HepG2 (cell line): ENCODE data around the gene EPB41. TPM values are rescaled to one million over a fixed set of nuclear protein-coding genes. Genes with fewer than 3 reads are reported as not detected.

Experiments used
- ADNP ChIP-seq: sonication (generic); formaldehyde crosslinking; IDR thresholded peaks from 2 replicates; pipeline ENCODE4 v1.4.0; 2020; ENCODE audit warnings: missing genetic modification reagents
- CERS6 ChIP-seq: sonication (generic); formaldehyde crosslinking; IDR thresholded peaks from 2 replicates; pipeline ENCODE4 v1.5.0; 2020; ENCODE audit warnings: missing genetic modification reagents
- DMAP1 ChIP-seq: IDR thresholded peaks from 2 replicates; pipeline ENCODE4 v1.6.1; 2016
- DZIP1 ChIP-seq: sonication (generic); formaldehyde crosslinking; IDR thresholded peaks from 2 replicates; pipeline ENCODE4 v1.5.0; 2020; ENCODE audit warnings: mild to moderate bottlenecking, missing genetic modification reagents
- EEA1 ChIP-seq: sonication (generic); formaldehyde crosslinking; IDR thresholded peaks from 2 replicates; pipeline ENCODE4 v1.5.1; 2020; ENCODE audit warnings: mild to moderate bottlenecking, missing genetic modification reagents, borderline replicate concordance
- FOXC1 ChIP-seq: sonication (generic); formaldehyde crosslinking; IDR thresholded peaks from 2 replicates; pipeline ENCODE4 v1.8.0; 2022; ENCODE audit warnings: mild to moderate bottlenecking, missing genetic modification reagents, borderline replicate concordance
- FOXK1 ChIP-seq: sonication (generic); formaldehyde crosslinking; IDR thresholded peaks from 2 replicates; pipeline ENCODE4 v1.4.0; 2020; ENCODE audit warnings: low read depth, missing genetic modification reagents, borderline replicate concordance
- GPBP1L1 ChIP-seq: sonication (generic); formaldehyde crosslinking; IDR thresholded peaks from 2 replicates; pipeline ENCODE4 v1.5.0; 2020; ENCODE audit warnings: mild to moderate bottlenecking, missing genetic modification reagents
- GTF2F1 ChIP-seq: fragments of 150-350 bp; IDR thresholded peaks from 2 replicates; pipeline ENCODE4 v1.6.1; 2014; ENCODE audit warnings: low read length
- PBX2 ChIP-seq: IDR thresholded peaks from 2 replicates; pipeline ENCODE4 v1.6.1; 2016; ENCODE audit warnings: control low read depth
- PHF20 ChIP-seq: sonication (generic); formaldehyde crosslinking; IDR thresholded peaks from 2 replicates; pipeline ENCODE4 v1.5.0; 2020; ENCODE audit warnings: mild to moderate bottlenecking, missing genetic modification reagents
- POLR2AphosphoS5 ChIP-seq: IDR thresholded peaks from 2 replicates; pipeline ENCODE4 v1.6.1; 2012; ENCODE audit warnings: low read depth, low read length
- RELA ChIP-seq: sonication (generic); formaldehyde crosslinking; IDR thresholded peaks from 2 replicates; pipeline ENCODE4 v1.4.0; 2020; ENCODE audit warnings: missing genetic modification reagents
- SOX13 ChIP-seq, 3 experiments: fragments of 450-650 bp in 1 of 3; sonication (generic) in 1 of 3; formaldehyde crosslinking in 1 of 3; IDR thresholded peaks in 2 of 3; conservative IDR thresholded peaks in 1 of 3; 2 replicates each; pipeline versions ENCODE4 v1.5.0 to v1.6.1; 2016 to 2020; ENCODE audit warnings: antibody characterized with exemption in 1 of 3, mild to moderate bottlenecking in 1 of 3, missing compliant biosample characterization in 1 of 3, missing genetic modification reagents in 1 of 3, moderate library complexity in 1 of 3
- SRY ChIP-seq: sonication (generic); formaldehyde crosslinking; IDR thresholded peaks from 2 replicates; pipeline ENCODE4 v1.8.0; 2022; ENCODE audit warnings: mild to moderate bottlenecking, missing genetic modification reagents
- XBP1 ChIP-seq: sonication (generic); formaldehyde crosslinking; IDR thresholded peaks from 2 replicates; pipeline ENCODE4 v1.5.0; 2020; ENCODE audit warnings: missing genetic modification reagents
- ZNF10 ChIP-seq: sonication (generic); formaldehyde crosslinking; IDR thresholded peaks from 2 replicates; pipeline ENCODE4 v1.4.0; 2020; ENCODE audit warnings: mild to moderate bottlenecking, low read depth, missing genetic modification reagents, borderline replicate concordance
- ZNF496 ChIP-seq: sonication (generic); formaldehyde crosslinking; IDR thresholded peaks from 2 replicates; pipeline ENCODE4 v1.8.1; 2023; ENCODE audit warnings: mild to moderate bottlenecking, moderate library complexity, missing genetic modification reagents; ENCODE audit not compliant: insufficient replicate concordance
- ZNF549 ChIP-seq: sonication (generic); formaldehyde crosslinking; IDR thresholded peaks from 2 replicates; pipeline ENCODE4 v1.5.0; 2020; ENCODE audit warnings: missing genetic modification reagents
- ZNF580 ChIP-seq: IDR thresholded peaks from 2 replicates; pipeline ENCODE4 v1.6.1; 2016; ENCODE audit warnings: low read depth, borderline replicate concordance
- ZNF780A ChIP-seq: sonication (generic); formaldehyde crosslinking; IDR thresholded peaks from 2 replicates; pipeline ENCODE4 v1.8.0; 2022; ENCODE audit warnings: mild to moderate bottlenecking, missing genetic modification reagents, moderate library complexity
- ZNF788 ChIP-seq: sonication (generic); formaldehyde crosslinking; IDR thresholded peaks from 2 replicates; pipeline ENCODE4 v1.5.0; 2020; ENCODE audit warnings: mild to moderate bottlenecking, missing genetic modification reagents, borderline replicate concordance
- ZNF841 ChIP-seq: sonication (generic); formaldehyde crosslinking; IDR thresholded peaks from 2 replicates; pipeline ENCODE4 v1.8.1; 2023; ENCODE audit warnings: missing genetic modification reagents, borderline replicate concordance
- ZSCAN22 ChIP-seq: sonication (generic); formaldehyde crosslinking; IDR thresholded peaks from 2 replicates; pipeline ENCODE4 v1.4.0; 2020; ENCODE audit warnings: mild to moderate bottlenecking, missing genetic modification reagents
- polyA plus RNA-seq, 8 experiments: library from polyadenylated mRNA; depleted of rRNA in 3 of 8; stranded (reverse) in 7 of 8; unstranded in 1 of 8; fragments of >200 nt; fragmentation: Illumina TruSeq in 4 of 8; extraction: Trizol in 4 of 8; gene quantifications; 2 replicates each; pipeline versions ENCODE4 v1.2.1 to v1.2.3, GENCODE V29; 2011 to 2016; ENCODE audit warnings: low read depth in 4 of 8, missing spikeins in 1 of 8, mixed read lengths in 1 of 8; ENCODE audit not compliant: insufficient read depth in 1 of 8
- total RNA-seq, 5 experiments: library from RNA; depleted of rRNA; stranded (reverse); fragments of >200 nt; fragmentation: Illumina TruSeq; extraction: Trizol; gene quantifications; 2 replicates each; pipeline ENCODE4 v1.2.3, GENCODE V29; 2016; ENCODE audit warnings: low read depth in 1 of 5

Gene EPB41
- total and polyA plus RNA-seq, 2 of the 13 experiments (the other 11 are each of a cell fraction or from before 2014, with no cell fraction given): 34.5 to 46.7 TPM

- TF ChIP-seq CERS6 (no peak), XBP1 (CRISPR knock-in tag) (no peak), FOXC1 (no peak), FOXK1 (CRISPR knock-in tag) (peak; percentile 74; the same call in 1 of the 2 replicates), SRY (CRISPR knock-in tag) (no peak), ZNF841 (no peak), ZNF780A (CRISPR knock-in tag) (no peak), SOX13 (IDR thresholded peaks at IDR 0.05) (no peak), SOX13 (CRISPR knock-in tag; conservative IDR thresholded peaks at IDR 0.05 in 1 of 2, IDR thresholded peaks at IDR 0.05 in 1 of 2) (no peak), ADNP (CRISPR knock-in tag) (no peak), RELA (no peak), ZSCAN22 (no peak), EEA1 (no peak), ZNF496 (CRISPR knock-in tag) (no peak), DZIP1 (CRISPR knock-in tag) (no peak), GTF2F1 (no peak), ZNF10 (CRISPR knock-in tag) (no peak), DMAP1 (no peak; the same call in 1 of the 2 replicates), POLR2AphosphoS5 (no peak), ZNF788 (CRISPR knock-in tag) (no peak), PBX2 (CRISPR knock-in tag) (no peak), GPBP1L1 (no peak), PHF20 (CRISPR knock-in tag) (no peak; the same call in 1 of the 2 replicates), ZNF580 (CRISPR knock-in tag) (0 out of 2 replicates have a peak, but pooled peaks have one; percentile 38), ZNF549 (no peak; the same call in 1 of the 2 replicates)
These were observed at the start of gene EPB41 (continued) for GRCh38 chr1:28914228-28915030.
